Naive B cell (primary cell): ENCODE measurements around the gene ZPBP2. TPM values are rescaled to one million over a fixed set of nuclear protein-coding genes. Genes with fewer than 3 reads are reported as not detected.
A peak's percentile ranks its signal among the peaks of the same experiment; 100 is the strongest.

ENCODE experiments used
- ATAC-seq, 2 donors: fragments of 150-1000 bp; cut with Tn5 transposase; 2 replicates each; pipeline ENCODE4 v1.10.0; 2021; ENCODE audit warnings: low read depth in 2 of 2, mild to moderate bottlenecking in 2 of 2, moderate library complexity in 2 of 2
- DNase-seq: peaks from one replicate; pipeline ENCODE4 v3.0.0; 2022
- H3K27ac Mint-ChIP-seq, 6 donors: one replicate each; pipeline ENCODE4 v1.8.0; 2020 to 2022; ENCODE audit warnings: mild to moderate bottlenecking in 6 of 6, mixed read lengths in 6 of 6, moderate library complexity in 5 of 6, inconsistent platforms in 2 of 6
- H3K27me3 Mint-ChIP-seq, 3 donors: one replicate each; pipeline ENCODE4 v1.8.0; 2021 to 2022; ENCODE audit warnings: mixed read lengths in 3 of 3, mild to moderate bottlenecking in 1 of 3
- H3K36me3 Mint-ChIP-seq, 2 donors: one replicate each; pipeline ENCODE4 v1.8.0; 2020 to 2022; ENCODE audit warnings: mixed read lengths in 2 of 2, inconsistent platforms in 1 of 2, mild to moderate bottlenecking in 1 of 2
- H3K4me1 Mint-ChIP-seq, 3 donors: one replicate each; pipeline ENCODE4 v1.8.0; 2020 to 2022; ENCODE audit warnings: mixed read lengths in 3 of 3, inconsistent platforms in 1 of 3, mild to moderate bottlenecking in 1 of 3, moderate library complexity in 1 of 3
- H3K4me3 Mint-ChIP-seq, 8 donors: one replicate each; pipeline ENCODE4 v1.8.0; 2020 to 2022; ENCODE audit warnings: mild to moderate bottlenecking in 8 of 8, mixed read lengths in 8 of 8, moderate library complexity in 8 of 8, inconsistent platforms in 2 of 8
- H3K9me3 Mint-ChIP-seq, 7 donors: one replicate each; pipeline ENCODE4 v1.8.0; 2020 to 2022; ENCODE audit warnings: mixed read lengths in 7 of 7, mild to moderate bottlenecking in 5 of 7, inconsistent platforms in 2 of 7, moderate library complexity in 1 of 7
- polyA plus RNA-seq, 6 donors: library from polyadenylated mRNA; unstranded; fragments of 300-500 nt; fragmentation: Illumina TruSeq; gene quantifications; one replicate each; pipeline ENCODE4 v1.2.3, GENCODE V29; 2021; ENCODE audit warnings: low read depth in 6 of 6

The ZPBP2 gene, protein sequence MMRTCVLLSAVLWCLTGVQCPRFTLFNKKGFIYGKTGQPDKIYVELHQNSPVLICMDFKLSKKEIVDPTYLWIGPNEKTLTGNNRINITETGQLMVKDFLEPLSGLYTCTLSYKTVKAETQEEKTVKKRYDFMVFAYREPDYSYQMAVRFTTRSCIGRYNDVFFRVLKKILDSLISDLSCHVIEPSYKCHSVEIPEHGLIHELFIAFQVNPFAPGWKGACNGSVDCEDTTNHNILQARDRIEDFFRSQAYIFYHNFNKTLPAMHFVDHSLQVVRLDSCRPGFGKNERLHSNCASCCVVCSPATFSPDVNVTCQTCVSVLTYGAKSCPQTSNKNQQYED
- polyA plus RNA-seq: under 1 TPM in 5 of 6 donors, not detected in 1; 0.16 to 0.80 (median 0.38) TPM

DNA sequence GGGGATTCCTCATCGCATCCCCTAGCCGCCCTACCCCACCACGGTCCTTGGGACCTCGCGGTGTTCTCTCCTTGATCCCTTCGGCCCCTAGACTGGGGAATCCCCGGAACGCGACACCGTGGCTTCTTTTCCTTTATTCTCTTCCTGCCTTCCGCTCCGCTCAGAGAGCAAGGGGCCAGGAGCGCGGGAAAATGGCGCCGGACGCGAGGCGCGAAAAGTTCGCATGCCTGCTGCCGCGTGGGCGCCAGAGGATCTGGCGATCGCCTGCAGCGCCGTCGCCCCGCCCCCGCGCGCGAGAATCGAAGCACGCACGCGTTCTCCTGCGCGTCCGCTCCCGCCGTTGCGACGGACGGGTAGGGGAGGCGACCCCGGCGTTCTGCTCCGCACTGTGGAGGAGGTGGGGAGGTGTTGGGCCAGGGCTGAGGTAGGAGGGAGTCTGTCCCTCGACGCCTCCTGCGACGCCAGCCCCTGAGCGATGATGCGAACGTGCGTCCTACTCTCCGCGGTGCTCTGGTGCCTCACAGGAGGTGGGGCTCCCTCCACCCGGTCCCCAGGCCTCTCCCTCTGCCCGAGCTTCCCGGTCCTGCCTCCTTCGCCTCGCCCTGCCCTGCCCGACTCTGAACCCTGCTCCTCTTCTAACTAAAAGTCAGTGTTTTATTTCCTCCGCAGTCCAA is at the start of gene ZPBP2:
ZPBP2 (plus strand) TSS at position 323 of the 674 bp plus-strand sequence; CDS start at position 476, 153 bp downstream.
- Mint-ChIP-seq H3K4me3 (peak within 1 kb of the TSS; percentile 60 to 98 (median 77)), H3K27me3 (no peaks in the 10 kb centered on the region), H3K9me3 (peaks cover 0 to 9% (median 2%) of the 10 kb centered on the region in 7 donors), H3K36me3 (peaks cover 8 to 11% of the 10 kb centered on the region in 2 donors), H3K27ac (peak within 1 kb of the TSS; percentile 95 to 99 (median 96)), H3K4me1 (peaks cover 43 to 67% (median 53%) of the 10 kb centered on the region in 3 donors)
- DNase-seq (peak; percentile 19), ATAC-seq (no peak)

DNA sequence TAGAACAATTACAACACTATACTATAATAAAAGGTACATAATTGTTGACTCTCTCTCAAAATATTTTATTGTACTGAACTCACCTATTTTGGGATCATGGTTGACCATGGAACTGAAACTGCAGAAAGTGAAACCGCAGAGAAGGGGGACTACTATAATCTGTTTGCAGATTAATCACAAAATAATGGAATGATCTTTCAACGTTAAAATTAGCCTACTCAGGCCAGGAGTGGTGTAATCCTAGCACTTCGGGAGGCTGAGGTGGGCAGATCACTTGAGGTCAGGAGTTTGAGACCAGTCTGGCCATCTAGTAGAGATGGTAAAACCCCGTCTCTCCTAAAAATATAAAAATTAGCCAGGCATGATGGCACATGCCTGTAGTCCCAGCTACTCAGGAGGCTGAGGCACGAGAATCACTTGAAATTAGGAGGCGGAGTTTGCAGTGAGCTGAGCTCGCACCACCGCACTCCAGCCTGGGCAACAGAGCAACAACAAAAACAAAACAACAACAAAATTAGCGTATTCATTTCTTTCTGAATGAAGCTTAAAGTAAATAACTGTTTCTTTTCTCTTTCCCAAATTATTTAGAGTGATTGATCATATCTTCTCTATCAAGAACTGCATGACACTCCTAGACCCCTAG is 49.5 kb upstream of the ZPBP2 start:
- H3K27ac Mint-ChIP-seq: peak overlapping the region; percentile 83 to 96 (median 89)
- peaks cover 56 to 60% of the 10 kb centered on the region in 2 donors for H3K36me3 Mint-ChIP-seq
- peaks cover 6 to 17% (median 12%) of the 10 kb centered on the region in 7 donors for H3K9me3 Mint-ChIP-seq
- H3K4me3 Mint-ChIP-seq: peak overlapping the region; percentile 42 to 83 (median 64)
- peak in 1 of 2 donors; percentile 28 for ATAC-seq
- no peaks in the 10 kb centered on the region for H3K27me3 Mint-ChIP-seq
- peak; percentile 6 for DNase-seq
- peaks cover 58 to 78% (median 58%) of the 10 kb centered on the region in 3 donors for H3K4me1 Mint-ChIP-seq

GRCh38 chr17:39820541-39820940 is 47.5 kb upstream of the ZPBP2 start:
- Mint-ChIP-seq H3K27me3 (no peaks in the 10 kb centered on the region), H3K4me3 (peak overlapping the region in 7 of 8 donors; percentile 30 to 80 (median 54)), H3K36me3 (peaks cover 54 to 59% of the 10 kb centered on the region in 2 donors), H3K27ac (peak overlapping the region; percentile 73 to 98 (median 95)), H3K4me1 (peaks cover 50 to 62% (median 53%) of the 10 kb centered on the region in 3 donors), H3K9me3 (peaks cover 10 to 37% (median 32%) of the 10 kb centered on the region in 7 donors)
- DNase-seq (no peak), ATAC-seq (no peak)

DNA sequence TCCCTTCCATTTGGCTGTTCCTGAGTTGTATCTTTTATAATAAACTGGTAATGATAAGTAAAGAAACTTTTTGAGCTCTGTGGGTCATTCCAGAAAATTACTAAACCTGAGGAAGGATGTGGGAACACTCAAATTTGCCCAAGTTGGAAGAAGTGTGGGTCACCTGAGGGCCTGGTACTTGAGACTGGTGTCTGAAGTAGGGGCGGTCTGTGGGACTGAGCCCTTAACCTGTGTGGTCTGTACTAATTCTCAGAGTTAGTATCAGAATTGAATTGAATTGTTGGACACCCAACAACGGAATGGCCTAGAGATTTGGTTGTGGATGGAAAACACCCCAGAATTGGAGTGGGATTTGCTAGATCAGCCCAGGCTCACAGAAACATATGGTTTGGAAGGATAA is 47.0 kb upstream of the ZPBP2 start:
- H3K27me3 Mint-ChIP-seq: no peaks in the 10 kb centered on the region
- DNase-seq (no peak), ATAC-seq (no peak)
- peak overlapping the region in 6 of 8 donors; percentile 26 to 80 (median 50) for H3K4me3 Mint-ChIP-seq
- H3K27ac Mint-ChIP-seq: peak overlapping the region; percentile 85 to 98 (median 95)
- peaks cover 57 to 60% of the 10 kb centered on the region in 2 donors for H3K36me3 Mint-ChIP-seq
- peaks cover 10 to 41% (median 33%) of the 10 kb centered on the region in 7 donors for H3K9me3 Mint-ChIP-seq
- H3K4me1 Mint-ChIP-seq: peaks cover 51 to 61% (median 54%) of the 10 kb centered on the region in 3 donors

DNA sequence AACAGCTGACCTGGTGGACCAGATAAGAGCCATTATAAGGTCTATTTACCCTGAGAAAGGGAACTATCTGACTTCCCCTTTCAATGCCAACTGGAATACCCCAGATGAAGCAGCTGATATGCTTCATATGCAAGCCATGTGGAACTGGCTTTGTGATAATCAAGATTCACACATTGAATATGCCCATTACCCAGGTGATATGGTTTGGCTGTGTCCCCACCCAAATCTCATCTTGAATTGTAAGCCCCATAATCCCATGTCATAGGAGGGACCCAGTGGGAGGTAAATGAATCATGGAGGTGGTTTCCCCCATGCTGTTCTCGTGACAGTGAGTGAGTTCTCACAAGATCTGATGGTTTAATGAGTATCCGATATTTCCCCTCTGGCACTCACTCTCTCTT is 46.0 kb upstream of the ZPBP2 start:
- peaks cover 10 to 43% (median 33%) of the 10 kb centered on the region in 7 donors for H3K9me3 Mint-ChIP-seq
- peak overlapping the region; percentile 5 to 82 (median 64) for H3K4me3 Mint-ChIP-seq
- peak; percentile 54 for DNase-seq
- no peaks in the 10 kb centered on the region for H3K27me3 Mint-ChIP-seq
- H3K27ac Mint-ChIP-seq: peak overlapping the region; percentile 85 to 98 (median 95)
- peaks cover 51 to 64% (median 59%) of the 10 kb centered on the region in 3 donors for H3K4me1 Mint-ChIP-seq
- peaks cover 66 to 67% of the 10 kb centered on the region in 2 donors for H3K36me3 Mint-ChIP-seq
- ATAC-seq: peak; percentile 88 to 89

DNA sequence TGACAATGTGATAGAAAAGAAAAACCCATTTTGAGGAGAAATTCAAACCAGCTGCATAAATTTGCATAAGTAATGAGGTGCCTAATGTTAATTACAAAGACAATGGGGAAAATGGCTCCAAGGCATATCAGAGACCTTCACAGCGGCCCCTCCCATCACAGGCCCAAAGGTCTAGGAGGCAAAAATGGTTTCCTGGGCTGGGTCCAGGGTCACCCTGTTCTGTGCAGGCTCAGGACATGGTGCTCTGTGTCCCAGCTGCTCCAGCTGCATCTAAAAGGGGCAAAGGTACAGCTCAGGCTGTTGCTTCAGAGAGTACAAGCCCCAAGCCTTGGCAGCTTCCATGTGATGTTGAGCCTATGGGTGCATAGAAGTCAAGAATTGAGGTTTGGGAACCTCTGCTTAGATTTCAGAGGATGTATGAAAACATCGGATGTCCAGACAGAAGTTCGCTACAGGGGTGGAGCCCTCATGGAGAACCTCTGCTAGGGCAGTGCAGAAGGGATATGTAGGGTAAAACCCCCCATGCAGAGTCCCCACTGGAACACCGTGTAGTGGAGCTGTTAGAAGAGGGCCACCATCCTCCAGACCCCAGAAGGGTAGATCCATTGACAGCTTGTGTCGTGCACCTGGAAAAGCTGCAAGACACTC is 44.5 kb upstream of the ZPBP2 start:
- no peak for ATAC-seq
- Mint-ChIP-seq H3K4me3 (peak overlapping the region in 5 of 8 donors; percentile 10 to 83 (median 26)), H3K9me3 (peaks cover 10 to 43% (median 33%) of the 10 kb centered on the region in 7 donors), H3K27ac (peak overlapping the region in 5 of 6 donors; percentile 2 to 95 (median 92)), H3K36me3 (peaks cover 74 to 79% of the 10 kb centered on the region in 2 donors), H3K27me3 (no peaks in the 10 kb centered on the region), H3K4me1 (peaks cover 58 to 64% (median 60%) of the 10 kb centered on the region in 3 donors)
- no peak for DNase-seq

- ATAC-seq: no peak
- Mint-ChIP-seq H3K36me3 (peaks cover 70 to 75% of the 10 kb centered on the region in 2 donors), H3K27ac (peak overlapping the region in 4 of 6 donors; percentile 52 to 81 (median 78))
Measured at GRCh38 chr17:39826334-39826733, 41.7 kb upstream of the ZPBP2 start.

DNA sequence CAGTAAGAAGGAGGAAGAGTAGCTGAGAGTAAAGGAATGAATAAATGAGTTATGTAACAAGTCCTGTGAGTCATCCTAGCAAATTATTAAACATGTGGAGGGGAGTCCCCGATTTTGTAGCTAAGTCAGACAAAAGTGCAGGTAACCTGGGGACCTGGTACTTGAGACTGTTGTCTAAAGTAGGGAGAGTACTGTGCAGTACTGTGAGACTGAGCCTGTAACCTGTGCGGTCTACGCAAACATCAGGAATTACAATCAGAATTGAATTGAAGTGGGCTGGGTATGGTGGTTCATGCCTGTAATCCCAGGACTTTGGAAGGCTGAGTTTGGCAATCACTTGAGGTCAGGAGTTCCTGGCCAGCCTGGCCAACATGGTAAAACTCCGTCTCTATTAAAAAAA is 39.6 kb upstream of the ZPBP2 start:
- ATAC-seq: no peak
- H3K27me3 Mint-ChIP-seq: no peaks in the 10 kb centered on the region

More at GRCh38 chr17:39826334-39826733, 41.7 kb upstream of the ZPBP2 start:
- no peak overlapping the region for H3K4me3 Mint-ChIP-seq
- peaks cover 10 to 43% (median 33%) of the 10 kb centered on the region in 7 donors for H3K9me3 Mint-ChIP-seq
- H3K4me1 Mint-ChIP-seq: peaks cover 38 to 48% (median 47%) of the 10 kb centered on the region in 3 donors
- DNase-seq: no peak
- H3K27me3 Mint-ChIP-seq: no peaks in the 10 kb centered on the region

DNA sequence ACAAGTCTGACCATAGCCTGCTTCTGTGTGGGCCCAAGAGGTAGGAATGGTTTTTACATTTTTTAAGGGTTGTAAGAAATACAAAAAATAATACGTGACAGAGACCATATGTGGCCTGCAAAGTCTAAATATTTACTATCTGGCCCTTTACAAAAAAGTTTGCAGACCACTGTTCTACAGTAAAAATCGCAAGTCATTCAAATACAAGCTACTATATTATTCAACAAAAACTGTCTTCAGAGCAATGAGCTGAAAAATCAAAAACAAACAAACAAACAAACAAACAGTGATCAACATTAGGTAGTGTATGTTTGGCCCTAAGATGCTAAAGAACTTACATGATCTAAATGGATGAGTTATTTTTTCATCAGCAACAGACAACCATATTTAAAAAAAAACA is 36.4 kb upstream of the ZPBP2 start:
- Mint-ChIP-seq H3K27ac (peak overlapping the region in 2 of 6 donors; percentile 50 to 70), H3K9me3 (peaks cover 0 to 5% (median 0%) of the 10 kb centered on the region in 7 donors), H3K4me1 (peaks cover 48 to 57% (median 55%) of the 10 kb centered on the region in 3 donors), H3K27me3 (no peaks in the 10 kb centered on the region), H3K36me3 (peaks cover 33 to 44% of the 10 kb centered on the region in 2 donors), H3K4me3 (no peak overlapping the region)
- no peak for ATAC-seq
- no peak for DNase-seq

More for the DNA sequence above, 39.6 kb upstream of the ZPBP2 start:
- Mint-ChIP-seq H3K36me3 (peaks cover 51 to 54% of the 10 kb centered on the region in 2 donors), H3K9me3 (peaks cover 4 to 26% (median 21%) of the 10 kb centered on the region in 7 donors), H3K4me3 (peak overlapping the region in 1 of 8 donors; percentile 44), H3K27ac (peak overlapping the region in 5 of 6 donors; percentile 26 to 90 (median 61)), H3K4me1 (peaks cover 34 to 42% (median 38%) of the 10 kb centered on the region in 3 donors)
- DNase-seq: no peak

DNA sequence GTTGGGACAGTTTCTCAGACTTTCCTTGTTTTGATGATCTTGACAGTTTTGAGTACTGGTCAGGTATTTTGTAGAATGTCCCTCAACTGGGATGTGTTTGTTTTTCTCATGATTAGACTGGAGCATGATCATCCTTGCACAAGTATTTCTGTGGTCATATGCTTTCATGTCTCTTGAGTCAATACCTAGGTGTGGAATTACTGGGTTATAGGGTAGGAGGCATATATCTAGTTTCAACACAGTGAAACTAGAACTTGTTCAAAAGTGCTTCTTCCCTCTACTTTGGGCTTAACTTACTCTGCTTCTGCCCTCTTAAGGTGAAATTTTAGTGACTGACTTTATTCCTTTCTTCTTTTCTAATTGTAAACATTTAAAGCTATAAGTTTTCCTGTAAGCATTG is 34.0 kb upstream of the ZPBP2 start:
- Mint-ChIP-seq H3K27ac (peak overlapping the region in 4 of 6 donors; percentile 12 to 97 (median 84)), H3K4me3 (peak overlapping the region in 1 of 8 donors; percentile 52), H3K9me3 (peaks cover 5 to 20% (median 12%) of the 10 kb centered on the region in 7 donors), H3K36me3 (peaks cover 30 to 42% of the 10 kb centered on the region in 2 donors), H3K4me1 (peaks cover 46 to 66% (median 59%) of the 10 kb centered on the region in 3 donors), H3K27me3 (no peaks in the 10 kb centered on the region)
- no peak for ATAC-seq
- no peak for DNase-seq

DNA sequence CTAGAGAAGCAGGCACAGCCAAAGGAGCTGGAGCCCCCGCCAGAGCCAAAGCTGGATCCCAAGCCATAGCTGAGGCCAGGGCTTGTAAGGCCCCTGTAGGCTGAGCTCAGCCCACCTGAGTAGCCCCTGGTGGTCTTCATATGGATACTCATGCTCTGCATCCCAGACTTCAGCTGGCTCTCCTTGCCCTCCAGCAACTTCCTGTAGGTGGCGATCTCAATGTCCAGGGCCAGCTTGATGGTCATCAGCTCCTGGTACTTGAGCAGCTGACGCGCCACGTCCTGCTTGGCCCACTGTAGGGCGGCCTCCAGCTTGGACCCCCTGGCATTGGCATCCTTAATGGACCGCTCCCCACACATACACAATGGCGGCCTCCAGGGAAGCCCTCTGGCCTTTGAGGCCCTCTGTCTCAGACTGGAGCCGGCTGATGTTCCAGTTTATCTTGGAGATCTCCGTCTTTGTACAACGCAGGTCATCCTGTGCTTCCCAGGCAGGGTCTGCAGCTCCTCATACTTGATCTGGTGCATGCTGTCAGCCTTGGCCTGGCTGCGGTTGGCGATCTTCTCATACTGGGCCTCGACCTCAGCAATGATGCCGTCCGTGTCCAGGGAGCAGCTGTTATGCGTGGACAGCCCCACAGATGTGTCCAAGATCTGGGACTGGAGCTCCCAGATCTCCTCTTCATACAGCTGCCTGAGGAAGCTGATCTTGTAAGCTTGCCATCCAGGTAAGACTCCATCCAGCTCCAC is 32.8 kb upstream of the ZPBP2 start:
- H3K4me1 Mint-ChIP-seq: peaks cover 54 to 71% (median 66%) of the 10 kb centered on the region in 3 donors
- H3K4me3 Mint-ChIP-seq: peak overlapping the region in 1 of 8 donors; percentile 37
- ATAC-seq: no peak
- H3K9me3 Mint-ChIP-seq: peaks cover 5 to 21% (median 13%) of the 10 kb centered on the region in 7 donors
- no peak for DNase-seq
- peak overlapping the region in 5 of 6 donors; percentile 7 to 85 (median 81) for H3K27ac Mint-ChIP-seq
- peaks cover 39 to 43% of the 10 kb centered on the region in 2 donors for H3K36me3 Mint-ChIP-seq
- H3K27me3 Mint-ChIP-seq: no peaks in the 10 kb centered on the region

GRCh38 chr17:39836117-39836516 is 31.9 kb upstream of the ZPBP2 start:
- Mint-ChIP-seq H3K4me3 (no peak overlapping the region), H3K27ac (peak overlapping the region in 4 of 6 donors; percentile 44 to 83 (median 53)), H3K4me1 (peaks cover 61 to 80% (median 68%) of the 10 kb centered on the region in 3 donors), H3K36me3 (peaks cover 44 to 50% of the 10 kb centered on the region in 2 donors), H3K27me3 (no peaks in the 10 kb centered on the region), H3K9me3 (peaks cover 5 to 25% (median 13%) of the 10 kb centered on the region in 7 donors)
- ATAC-seq (no peak), DNase-seq (no peak)
